Measurements from ENCODE around the gene PRX.
A peak's percentile ranks its signal among the peaks of the same experiment; 100 is the strongest.

PRX gene

DNA sequence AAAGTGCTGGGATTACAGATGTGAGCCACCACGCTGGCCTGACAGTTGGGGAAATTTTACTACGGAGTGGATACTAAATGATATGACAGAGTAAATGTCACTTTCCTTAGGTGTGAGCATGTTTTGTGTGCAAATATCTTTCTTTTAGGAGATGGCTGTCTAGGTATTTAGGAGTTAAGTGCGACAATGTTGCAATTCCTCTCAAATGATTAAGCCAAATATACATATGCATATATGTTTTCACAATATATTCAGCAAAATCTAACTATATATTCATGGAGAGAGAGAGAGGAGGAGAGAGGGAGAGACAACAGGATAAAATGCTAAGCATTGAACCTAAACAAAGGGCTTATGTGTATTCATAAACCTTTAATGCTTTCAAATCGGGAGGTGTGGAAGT is 36.3 kb upstream of the PRX start:
- Histone ChIP-seq H3K27me3 (ENCODE audit: insufficient read depth, low read length, poor library complexity) (no peaks in the 10 kb centered on the region), H3K4me2 (ENCODE audit: insufficient read depth, low read length) (no peak overlapping the region), H3K27ac (ENCODE audit: low read length) (no peak overlapping the region), H4K20me1 (ENCODE audit: insufficient read depth, low read length) (no peaks in the 10 kb centered on the region), H2AFZ (ENCODE audit: low read depth, low read length) (no peak overlapping the region), H3K36me3 (ENCODE audit: insufficient read depth, low read length) (no peaks in the 10 kb centered on the region; the same call in 1 of the 2 replicates), H3K4me1 (ENCODE audit: insufficient read depth, low read length) (peaks cover 7% of the 10 kb centered on the region), H3K79me2 (ENCODE audit: insufficient read depth, low read length) (no peaks in the 10 kb centered on the region), H3K9ac (ENCODE audit: low read depth, low read length) (no peak overlapping the region), H3K4me3 (ENCODE audit: low read depth in 1 of 2, low read length in 2 of 2) (no peak overlapping the region), H3K9me3 (ENCODE audit: insufficient read depth, low read length, severe bottlenecking) (no peaks in the 10 kb centered on the region)
- ATAC-seq (ENCODE audit: insufficient read depth, low read depth) (no peak), DNase-seq (no peak)
- TF ChIP-seq, protein P1, sequence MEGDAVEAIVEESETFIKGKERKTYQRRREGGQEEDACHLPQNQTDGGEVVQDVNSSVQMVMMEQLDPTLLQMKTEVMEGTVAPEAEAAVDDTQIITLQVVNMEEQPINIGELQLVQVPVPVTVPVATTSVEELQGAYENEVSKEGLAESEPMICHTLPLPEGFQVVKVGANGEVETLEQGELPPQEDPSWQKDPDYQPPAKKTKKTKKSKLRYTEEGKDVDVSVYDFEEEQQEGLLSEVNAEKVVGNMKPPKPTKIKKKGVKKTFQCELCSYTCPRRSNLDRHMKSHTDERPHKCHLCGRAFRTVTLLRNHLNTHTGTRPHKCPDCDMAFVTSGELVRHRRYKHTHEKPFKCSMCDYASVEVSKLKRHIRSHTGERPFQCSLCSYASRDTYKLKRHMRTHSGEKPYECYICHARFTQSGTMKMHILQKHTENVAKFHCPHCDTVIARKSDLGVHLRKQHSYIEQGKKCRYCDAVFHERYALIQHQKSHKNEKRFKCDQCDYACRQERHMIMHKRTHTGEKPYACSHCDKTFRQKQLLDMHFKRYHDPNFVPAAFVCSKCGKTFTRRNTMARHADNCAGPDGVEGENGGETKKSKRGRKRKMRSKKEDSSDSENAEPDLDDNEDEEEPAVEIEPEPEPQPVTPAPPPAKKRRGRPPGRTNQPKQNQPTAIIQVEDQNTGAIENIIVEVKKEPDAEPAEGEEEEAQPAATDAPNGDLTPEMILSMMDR (IDR thresholded peaks at IDR 0.05; ENCODE audit: borderline replicate concordance, extremely low read depth, low read length, poor library complexity, severe bottlenecking), result no peak
- TF ChIP-seq EZH2 (IDR thresholded peaks at IDR 0.05; ENCODE audit: borderline replicate concordance, low read depth, low read length, severe bottlenecking), result no peak

GRCh38 chr19:40446263-40446784 is 33.1 kb upstream of the PRX start:
- no peaks in the 10 kb centered on the region for H3K9me3 ChIP-seq (ENCODE audit: insufficient read depth, low read length, severe bottlenecking)
- no peak overlapping the region for H3K9ac ChIP-seq (ENCODE audit: low read depth, low read length)
- H3K27ac ChIP-seq (ENCODE audit: low read length), result no peak overlapping the region

DNA sequence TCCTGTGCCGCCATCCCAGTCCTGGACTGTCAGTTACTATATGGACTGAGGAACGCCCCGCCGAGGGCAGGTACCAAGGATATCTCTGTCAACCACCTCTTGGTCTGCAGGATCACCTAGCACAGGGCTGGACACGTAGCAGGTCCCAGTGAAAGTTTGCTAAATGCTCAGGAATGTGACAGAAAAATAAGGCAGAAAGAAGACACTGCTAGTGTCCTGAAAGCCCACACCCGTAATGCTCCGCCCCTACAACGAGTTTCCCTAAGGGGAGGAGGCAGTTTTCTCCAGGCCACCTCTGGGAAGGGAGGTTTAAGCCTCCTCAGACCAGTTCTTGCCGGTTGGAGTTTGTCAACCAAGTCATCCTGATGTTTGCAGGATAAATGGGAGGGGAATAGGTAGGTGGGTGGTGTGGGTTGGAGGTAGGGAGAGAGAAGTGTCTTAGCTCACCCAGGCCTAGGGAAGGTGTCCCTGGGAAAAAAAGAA is 32.6 kb upstream of the PRX start:
- TF ChIP-seq, protein P1 (IDR thresholded peaks at IDR 0.05; ENCODE audit: borderline replicate concordance, extremely low read depth, low read length, poor library complexity, severe bottlenecking), result no peak
- TF ChIP-seq EZH2 (IDR thresholded peaks at IDR 0.05; ENCODE audit: borderline replicate concordance, low read depth, low read length, severe bottlenecking), result no peak
- ATAC-seq (ENCODE audit: insufficient read depth, low read depth) (no peak), DNase-seq (no peak)
- H3K27me3 ChIP-seq (ENCODE audit: insufficient read depth, low read length, poor library complexity), result no peaks in the 10 kb centered on the region
- H3K79me2 ChIP-seq (ENCODE audit: insufficient read depth, low read length), result peaks cover 20% of the 10 kb centered on the region
- no peaks in the 10 kb centered on the region for H4K20me1 ChIP-seq (ENCODE audit: insufficient read depth, low read length)
- no peaks in the 10 kb centered on the region for H3K9me3 ChIP-seq (ENCODE audit: insufficient read depth, low read length, severe bottlenecking)
- H3K4me1 ChIP-seq (ENCODE audit: insufficient read depth, low read length), result peaks cover 18% of the 10 kb centered on the region
- no peak overlapping the region for H3K4me2 ChIP-seq (ENCODE audit: insufficient read depth, low read length)
- H3K4me3 ChIP-seq (ENCODE audit: low read depth in 1 of 2, low read length in 2 of 2), result no peak overlapping the region
- H3K36me3 ChIP-seq (ENCODE audit: insufficient read depth, low read length), result peaks cover 12% of the 10 kb centered on the region
- no peak overlapping the region for H3K27ac ChIP-seq (ENCODE audit: low read length)
- peak overlapping the region; percentile 12 for H2AFZ ChIP-seq (ENCODE audit: low read depth, low read length)
- H3K9ac ChIP-seq (ENCODE audit: low read depth, low read length), result no peak overlapping the region

More at GRCh38 chr19:40446263-40446784, 33.1 kb upstream of the PRX start:
- Histone ChIP-seq H4K20me1 (ENCODE audit: insufficient read depth, low read length) (no peaks in the 10 kb centered on the region), H3K4me1 (ENCODE audit: insufficient read depth, low read length) (peaks cover 18% of the 10 kb centered on the region), H2AFZ (ENCODE audit: low read depth, low read length) (no peak overlapping the region), H3K79me2 (ENCODE audit: insufficient read depth, low read length) (peaks cover 20% of the 10 kb centered on the region), H3K4me2 (ENCODE audit: insufficient read depth, low read length) (no peak overlapping the region), H3K27me3 (ENCODE audit: insufficient read depth, low read length, poor library complexity) (no peaks in the 10 kb centered on the region), H3K36me3 (ENCODE audit: insufficient read depth, low read length) (peaks cover 7% of the 10 kb centered on the region), H3K4me3 (ENCODE audit: low read depth in 1 of 2, low read length in 2 of 2) (no peak overlapping the region)
- ATAC-seq (ENCODE audit: insufficient read depth, low read depth) (no peak), DNase-seq (no peak)
- TF ChIP-seq, protein P1 (IDR thresholded peaks at IDR 0.05; ENCODE audit: borderline replicate concordance, extremely low read depth, low read length, poor library complexity, severe bottlenecking), result no peak
- TF ChIP-seq EZH2 (IDR thresholded peaks at IDR 0.05; ENCODE audit: borderline replicate concordance, low read depth, low read length, severe bottlenecking), result no peak
